GM12874 (cell line): ENCODE measurements around the gene UQCR11.

Experiments
- TF ChIP-seq, protein P1 (sequence below): IDR thresholded peaks from 2 replicates; pipeline ENCODE4 v1.5.1; 2011; ENCODE audit warnings: low read depth, mild to moderate bottlenecking, control low read depth, low read length, moderate library complexity; ENCODE audit not compliant: insufficient read depth

The UQCR11 gene

DNA sequence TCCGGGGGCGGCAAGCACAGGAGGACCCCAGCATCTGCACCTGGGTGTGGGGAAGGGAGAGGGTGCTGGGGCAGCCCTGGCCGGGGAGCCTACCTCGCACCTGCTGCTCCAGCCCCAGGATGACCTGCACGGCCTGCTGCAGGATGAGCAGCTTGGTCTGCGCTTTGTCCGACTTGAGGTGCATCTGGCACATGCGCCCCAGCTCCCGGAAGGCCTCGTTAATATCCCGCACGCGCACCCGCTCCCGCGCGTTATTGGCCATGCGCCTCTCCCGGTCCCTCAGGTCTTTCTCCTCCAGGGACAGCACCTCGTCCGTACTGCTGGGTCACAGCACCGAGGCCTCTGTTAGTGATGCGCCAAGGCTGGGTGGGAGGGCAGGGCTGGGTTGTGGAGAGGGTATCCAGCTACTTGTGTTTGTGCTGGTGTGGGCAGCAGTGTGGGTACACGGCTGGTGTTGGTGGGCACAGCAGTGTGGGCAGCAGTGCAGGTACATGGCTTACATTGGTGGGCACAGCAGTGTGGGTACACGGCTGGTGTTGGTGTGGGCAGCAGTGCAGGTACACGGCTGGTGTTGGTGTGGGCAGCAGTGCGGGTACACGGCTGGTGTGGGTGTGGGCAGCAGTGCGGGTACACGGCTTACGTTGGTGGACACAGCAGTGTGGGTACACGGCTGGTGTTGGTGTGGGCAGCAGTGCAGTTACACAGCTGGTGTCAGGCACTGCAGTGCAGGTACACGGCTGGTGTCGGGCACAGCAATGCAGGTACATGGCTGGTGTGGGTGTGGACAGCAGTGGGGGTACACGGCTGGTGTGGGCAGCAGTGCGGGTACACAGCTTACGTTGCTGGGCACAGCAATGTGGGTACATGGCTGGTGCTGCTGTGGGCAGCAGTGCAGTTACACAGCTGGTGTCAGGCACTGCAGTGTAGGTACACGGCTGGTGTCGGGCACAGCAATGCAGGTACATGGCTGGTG is 7.1 kb upstream of the UQCR11 start:
- TF ChIP-seq, protein P1, sequence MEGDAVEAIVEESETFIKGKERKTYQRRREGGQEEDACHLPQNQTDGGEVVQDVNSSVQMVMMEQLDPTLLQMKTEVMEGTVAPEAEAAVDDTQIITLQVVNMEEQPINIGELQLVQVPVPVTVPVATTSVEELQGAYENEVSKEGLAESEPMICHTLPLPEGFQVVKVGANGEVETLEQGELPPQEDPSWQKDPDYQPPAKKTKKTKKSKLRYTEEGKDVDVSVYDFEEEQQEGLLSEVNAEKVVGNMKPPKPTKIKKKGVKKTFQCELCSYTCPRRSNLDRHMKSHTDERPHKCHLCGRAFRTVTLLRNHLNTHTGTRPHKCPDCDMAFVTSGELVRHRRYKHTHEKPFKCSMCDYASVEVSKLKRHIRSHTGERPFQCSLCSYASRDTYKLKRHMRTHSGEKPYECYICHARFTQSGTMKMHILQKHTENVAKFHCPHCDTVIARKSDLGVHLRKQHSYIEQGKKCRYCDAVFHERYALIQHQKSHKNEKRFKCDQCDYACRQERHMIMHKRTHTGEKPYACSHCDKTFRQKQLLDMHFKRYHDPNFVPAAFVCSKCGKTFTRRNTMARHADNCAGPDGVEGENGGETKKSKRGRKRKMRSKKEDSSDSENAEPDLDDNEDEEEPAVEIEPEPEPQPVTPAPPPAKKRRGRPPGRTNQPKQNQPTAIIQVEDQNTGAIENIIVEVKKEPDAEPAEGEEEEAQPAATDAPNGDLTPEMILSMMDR, result no peak

DNA sequence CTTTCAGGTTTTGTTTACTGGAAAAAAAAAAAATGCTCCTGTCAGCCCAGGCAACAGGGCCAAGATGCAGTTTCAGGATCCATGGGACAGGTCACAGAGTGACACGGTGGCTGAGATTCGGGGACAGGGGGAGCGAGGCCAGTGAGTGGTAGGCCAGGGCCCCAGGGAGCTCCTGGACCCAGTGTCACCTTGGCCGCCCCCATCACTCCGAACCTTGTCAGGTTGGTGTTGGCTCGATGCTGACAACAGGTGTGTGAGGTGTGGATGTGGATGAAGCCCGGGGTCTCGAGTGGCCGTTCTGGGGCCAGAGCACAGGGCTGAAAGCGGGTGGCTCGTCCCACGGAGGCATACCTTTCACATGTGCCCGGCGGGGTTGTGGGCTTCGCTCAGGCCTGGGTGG is 6.1 kb upstream of the UQCR11 start:
- TF ChIP-seq, protein P1, result no peak

DNA sequence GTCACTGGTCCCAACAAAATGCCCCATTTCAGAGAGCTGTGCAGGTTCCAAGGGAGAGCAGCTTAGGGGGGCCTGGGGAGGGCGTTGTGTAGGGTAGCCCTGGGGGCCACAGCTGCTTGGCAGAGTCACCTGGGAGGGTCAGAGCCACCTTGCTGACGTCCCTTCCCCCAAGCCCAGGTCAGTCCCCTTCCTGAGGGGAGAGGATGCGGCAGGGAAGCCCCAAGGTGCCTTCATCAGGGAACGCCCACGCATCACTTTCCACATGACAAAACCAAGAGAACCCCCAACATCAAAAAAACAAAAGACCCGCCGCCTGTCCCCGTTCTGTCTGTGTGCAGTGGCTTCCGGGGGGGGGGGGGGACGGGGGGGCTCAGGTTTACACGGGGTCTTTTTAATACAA is 5.3 kb upstream of the UQCR11 start:
- TF ChIP-seq, protein P1, result no peak

DNA sequence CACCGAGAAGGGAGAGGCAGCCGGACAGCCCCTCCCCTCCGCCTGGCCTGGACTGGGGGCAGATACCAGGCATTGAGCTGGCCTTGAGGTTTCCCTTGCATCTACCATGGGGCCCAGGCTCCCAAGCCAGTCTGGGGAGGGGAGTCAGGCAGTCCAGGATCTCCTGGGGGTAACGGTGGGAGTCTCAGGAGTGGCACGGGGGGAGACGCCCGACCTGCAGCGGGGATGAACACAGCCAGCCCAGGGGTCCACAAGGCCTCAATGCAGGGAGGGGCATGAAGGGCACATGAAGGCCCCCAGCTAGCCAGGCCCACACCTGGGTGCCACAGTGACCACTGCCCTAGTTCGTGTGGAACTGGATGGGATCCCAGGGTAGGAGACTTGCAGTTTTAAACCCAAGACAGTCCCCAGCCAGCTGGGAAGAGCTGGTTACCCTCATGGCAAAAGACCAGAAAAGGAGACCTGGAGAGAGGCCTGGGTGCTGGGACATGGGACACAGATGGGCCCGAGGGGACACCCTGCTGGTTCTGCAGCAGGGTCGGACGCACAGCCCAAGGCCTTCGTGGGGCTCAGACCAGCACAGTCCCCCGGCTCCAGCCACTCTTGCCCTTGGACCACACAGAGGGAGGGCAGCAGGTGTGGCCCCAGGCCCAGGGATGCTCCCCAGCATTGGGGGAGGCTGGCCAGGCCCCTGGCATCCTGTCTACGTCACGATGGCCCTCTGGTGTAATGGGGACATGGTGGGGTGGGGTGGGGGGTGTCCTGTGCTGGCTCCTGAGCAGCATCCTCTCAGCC is 4.6 kb upstream of the UQCR11 start:
- TF ChIP-seq, protein P1, result no peak

DNA sequence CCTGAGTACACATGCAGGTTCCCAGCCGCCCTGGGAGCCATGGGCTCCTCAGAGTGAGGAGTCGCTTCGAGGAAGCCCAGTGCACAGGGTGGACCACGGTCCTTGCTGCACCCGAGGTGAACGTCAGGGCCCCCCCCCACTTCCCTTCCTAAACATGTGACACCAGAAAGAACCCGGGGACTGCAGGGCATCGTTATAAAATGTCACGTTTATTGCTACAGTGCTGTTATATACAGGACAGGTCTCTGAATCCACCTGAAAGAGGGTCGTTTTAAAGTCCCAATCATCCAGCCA is 3.8 kb upstream of the UQCR11 start:
- TF ChIP-seq, protein P1, result no peak

DNA sequence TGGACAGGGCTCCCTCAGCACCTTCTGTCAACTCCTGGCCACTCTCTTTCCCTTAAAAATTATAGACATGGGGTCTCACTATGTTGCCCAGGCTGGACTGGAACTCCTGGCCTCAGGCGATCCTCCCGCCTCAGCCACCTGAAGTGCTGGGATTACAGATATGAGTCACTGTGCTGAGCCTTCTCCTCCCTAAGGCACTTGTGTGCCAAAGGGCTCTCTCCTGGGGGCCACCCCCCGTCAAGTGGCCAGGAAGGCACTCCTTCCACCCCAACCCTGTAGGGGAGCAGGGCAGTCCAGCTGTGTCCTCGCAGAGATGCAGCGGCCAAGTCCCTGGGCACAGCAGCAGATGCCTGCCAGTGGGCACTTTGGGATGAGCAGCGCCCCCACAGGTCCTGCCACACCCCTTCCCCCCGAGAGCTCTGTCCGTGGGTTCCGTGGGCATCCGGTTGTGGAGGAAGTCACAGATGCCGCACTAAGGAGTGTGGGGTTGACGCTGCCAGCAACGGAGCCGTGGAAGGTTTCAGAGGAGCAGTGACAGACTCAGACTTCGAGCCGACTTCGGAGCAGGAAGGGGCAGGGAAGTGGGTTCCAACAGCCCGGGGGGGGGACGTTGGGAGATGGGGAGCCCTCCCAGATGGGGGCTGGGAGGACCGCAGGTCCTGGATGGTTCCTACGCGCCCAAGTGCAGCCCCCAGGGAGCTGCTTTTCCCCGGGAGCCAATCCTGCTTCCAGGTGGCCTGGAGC is 3.3 kb upstream of the UQCR11 start:
- TF ChIP-seq, protein P1, result no peak

DNA sequence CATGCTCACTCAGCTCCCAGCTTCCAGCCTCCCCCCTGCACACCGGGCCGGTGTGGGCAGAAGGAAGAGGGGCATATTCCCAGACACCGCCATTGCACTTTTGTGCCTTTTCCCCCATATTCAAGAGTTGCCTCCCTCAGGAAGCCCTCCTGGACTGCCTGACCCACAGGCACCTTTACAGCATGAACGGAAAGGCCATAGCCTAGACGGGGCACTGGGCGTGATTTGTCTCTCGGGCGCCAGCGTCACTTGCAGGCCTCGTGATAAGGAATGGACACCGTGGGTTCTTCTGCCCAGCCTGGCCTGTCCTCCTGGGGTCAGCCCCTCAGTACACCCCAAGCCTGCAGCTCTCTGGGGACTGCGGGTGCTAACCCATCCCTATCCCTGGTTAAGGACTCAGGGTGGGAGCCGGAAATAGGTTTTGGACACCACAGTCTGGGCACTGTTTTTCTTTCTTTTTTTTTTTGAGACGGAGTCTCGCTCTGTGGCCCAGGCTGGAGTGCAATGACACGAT is 933 bp upstream of the UQCR11 start:
- TF ChIP-seq, protein P1, result no peak
